ENCODE results near the gene ADSL. TPM values are rescaled to one million over a fixed set of nuclear protein-coding genes. Genes with fewer than 3 reads are reported as not detected.

Gene ADSL
- total and polyA plus RNA-seq, 9 of the 15 experiments (the other 6 are each of a cell fraction or from before 2014, with no cell fraction given) = 112 to 322 (median 146) TPM

DNA sequence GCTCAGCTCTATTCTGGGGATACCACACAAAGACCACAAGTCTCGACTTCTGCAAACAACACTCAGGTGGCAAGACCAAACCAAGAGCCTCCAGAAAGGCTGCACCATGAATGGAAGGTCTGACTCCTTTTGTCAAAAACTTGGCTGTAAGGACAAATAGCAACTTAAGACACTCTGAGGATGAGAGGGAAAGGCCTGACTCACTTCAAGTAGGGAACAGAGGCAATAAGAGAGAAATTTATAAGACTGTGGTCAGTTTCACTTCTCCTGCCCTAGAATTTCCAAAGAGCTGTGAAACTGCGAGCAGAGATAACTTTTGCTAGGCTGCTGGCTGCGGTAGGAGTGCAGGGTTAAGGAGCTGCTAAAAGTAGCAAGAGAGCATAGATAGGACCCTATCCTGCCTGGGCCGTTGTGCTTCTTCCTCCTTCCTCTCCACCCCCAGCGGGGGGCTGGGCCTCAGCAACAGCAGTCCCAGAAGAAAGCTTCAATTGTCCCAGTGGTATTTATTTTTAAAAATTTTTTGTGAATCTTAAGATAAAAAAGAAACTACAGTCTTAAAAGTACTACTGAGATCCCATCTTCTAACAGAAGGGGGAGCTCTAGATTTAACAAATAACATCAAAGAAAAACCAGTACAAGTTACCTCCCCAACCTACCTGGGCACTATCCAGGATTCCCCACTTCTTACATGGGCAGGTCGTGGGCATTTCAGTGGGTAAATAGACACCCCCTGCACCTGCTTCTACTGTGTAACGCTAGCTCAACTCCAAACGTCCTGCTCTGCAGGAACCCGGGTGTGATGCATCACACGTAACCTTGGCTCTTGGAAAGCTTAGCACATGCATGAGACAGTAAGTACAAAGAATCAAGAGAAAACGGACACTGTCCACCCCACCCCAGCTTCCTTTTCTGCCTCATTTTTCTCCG, 90.5 kb downstream of the ADSL start (continued):
- TF ChIP-seq, protein P1, sequence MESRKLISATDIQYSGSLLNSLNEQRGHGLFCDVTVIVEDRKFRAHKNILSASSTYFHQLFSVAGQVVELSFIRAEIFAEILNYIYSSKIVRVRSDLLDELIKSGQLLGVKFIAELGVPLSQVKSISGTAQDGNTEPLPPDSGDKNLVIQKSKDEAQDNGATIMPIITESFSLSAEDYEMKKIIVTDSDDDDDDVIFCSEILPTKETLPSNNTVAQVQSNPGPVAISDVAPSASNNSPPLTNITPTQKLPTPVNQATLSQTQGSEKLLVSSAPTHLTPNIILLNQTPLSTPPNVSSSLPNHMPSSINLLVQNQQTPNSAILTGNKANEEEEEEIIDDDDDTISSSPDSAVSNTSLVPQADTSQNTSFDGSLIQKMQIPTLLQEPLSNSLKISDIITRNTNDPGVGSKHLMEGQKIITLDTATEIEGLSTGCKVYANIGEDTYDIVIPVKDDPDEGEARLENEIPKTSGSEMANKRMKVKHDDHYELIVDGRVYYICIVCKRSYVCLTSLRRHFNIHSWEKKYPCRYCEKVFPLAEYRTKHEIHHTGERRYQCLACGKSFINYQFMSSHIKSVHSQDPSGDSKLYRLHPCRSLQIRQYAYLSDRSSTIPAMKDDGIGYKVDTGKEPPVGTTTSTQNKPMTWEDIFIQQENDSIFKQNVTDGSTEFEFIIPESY (CRISPR knock-in tag; IDR thresholded peaks at IDR 0.05) = 0 out of 2 replicates have a peak, but pooled peaks have one; percentile 15
- TF ChIP-seq MED1 (CRISPR knock-in tag; IDR thresholded peaks at IDR 0.05; ENCODE audit: borderline replicate concordance) (no peak), ZNF146 (CRISPR knock-in tag; IDR thresholded peaks at IDR 0.05; ENCODE audit: unreplicated experiment) (no peak), CBX3 (IDR thresholded peaks at IDR 0.05; ENCODE audit: borderline replicate concordance in 1 of 2, low read length in 2 of 2) (no peak), GABPB1 (CRISPR knock-in tag; IDR thresholded peaks at IDR 0.05) (0 out of 2 replicates have a peak, but pooled peaks have one; percentile 40), NUFIP1 (IDR thresholded peaks at IDR 0.05; ENCODE audit: partially characterized antibody) (no peak), LEF1 (IDR thresholded peaks at IDR 0.05) (peak; percentile 86; the same call in 1 of the 2 replicates), SP2 (IDR thresholded peaks at IDR 0.05; ENCODE audit: extremely low read depth, low read depth, low read length, poor library complexity, severe bottlenecking) (no peak), MCM5 (IDR thresholded peaks at IDR 0.05; ENCODE audit: low read depth) (no peak), ATF1 (CRISPR knock-in tag; IDR thresholded peaks at IDR 0.05) (no peak), ATF1 (tag; IDR thresholded peaks at IDR 0.05) (no peak), SIRT6 (IDR thresholded peaks at IDR 0.05; ENCODE audit: low read depth, low read length) (no peak), RNF2 (IDR thresholded peaks at IDR 0.05) (0 out of 2 replicates have a peak, but pooled peaks have one; percentile 27), KLF16 (IDR thresholded peaks at IDR 0.05) (peak; percentile 36; the same call in 1 of the 2 replicates), DPF2 (IDR thresholded peaks at IDR 0.05) (0 out of 2 replicates have a peak, but pooled peaks have one; percentile 29), NELFE (IDR thresholded peaks at IDR 0.05; ENCODE audit: insufficient read depth, insufficient read length) (no peak)
- TF ChIP-seq, protein P2, sequence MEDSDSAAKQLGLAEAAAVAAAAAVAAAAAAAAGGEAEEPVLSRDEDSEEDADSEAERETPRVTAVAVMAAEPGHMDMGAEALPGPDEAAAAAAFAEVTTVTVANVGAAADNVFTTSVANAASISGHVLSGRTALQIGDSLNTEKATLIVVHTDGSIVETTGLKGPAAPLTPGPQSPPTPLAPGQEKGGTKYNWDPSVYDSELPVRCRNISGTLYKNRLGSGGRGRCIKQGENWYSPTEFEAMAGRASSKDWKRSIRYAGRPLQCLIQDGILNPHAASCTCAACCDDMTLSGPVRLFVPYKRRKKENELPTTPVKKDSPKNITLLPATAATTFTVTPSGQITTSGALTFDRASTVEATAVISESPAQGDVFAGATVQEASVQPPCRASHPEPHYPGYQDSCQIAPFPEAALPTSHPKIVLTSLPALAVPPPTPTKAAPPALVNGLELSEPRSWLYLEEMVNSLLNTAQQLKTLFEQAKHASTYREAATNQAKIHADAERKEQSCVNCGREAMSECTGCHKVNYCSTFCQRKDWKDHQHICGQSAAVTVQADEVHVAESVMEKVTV (CRISPR knock-in tag; IDR thresholded peaks at IDR 0.05) = peak; percentile 49
- TF ChIP-seq, protein P3, sequence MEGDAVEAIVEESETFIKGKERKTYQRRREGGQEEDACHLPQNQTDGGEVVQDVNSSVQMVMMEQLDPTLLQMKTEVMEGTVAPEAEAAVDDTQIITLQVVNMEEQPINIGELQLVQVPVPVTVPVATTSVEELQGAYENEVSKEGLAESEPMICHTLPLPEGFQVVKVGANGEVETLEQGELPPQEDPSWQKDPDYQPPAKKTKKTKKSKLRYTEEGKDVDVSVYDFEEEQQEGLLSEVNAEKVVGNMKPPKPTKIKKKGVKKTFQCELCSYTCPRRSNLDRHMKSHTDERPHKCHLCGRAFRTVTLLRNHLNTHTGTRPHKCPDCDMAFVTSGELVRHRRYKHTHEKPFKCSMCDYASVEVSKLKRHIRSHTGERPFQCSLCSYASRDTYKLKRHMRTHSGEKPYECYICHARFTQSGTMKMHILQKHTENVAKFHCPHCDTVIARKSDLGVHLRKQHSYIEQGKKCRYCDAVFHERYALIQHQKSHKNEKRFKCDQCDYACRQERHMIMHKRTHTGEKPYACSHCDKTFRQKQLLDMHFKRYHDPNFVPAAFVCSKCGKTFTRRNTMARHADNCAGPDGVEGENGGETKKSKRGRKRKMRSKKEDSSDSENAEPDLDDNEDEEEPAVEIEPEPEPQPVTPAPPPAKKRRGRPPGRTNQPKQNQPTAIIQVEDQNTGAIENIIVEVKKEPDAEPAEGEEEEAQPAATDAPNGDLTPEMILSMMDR (IDR thresholded peaks at IDR 0.05 in 2 of 3, conservative IDR thresholded peaks at IDR 0.05 in 1 of 3; ENCODE audit: insufficient read depth in 2 of 3, low read depth in 1 of 3, low read length in 3 of 3) = peak in 2 of 3 experiments; percentile 50 to 57; a peak in 2 of 6 replicates

Measured in K562 (cell line).